HG03469 (cell line): Measurements from ENCODE around the gene PPP1R1C.
A peak's percentile ranks its signal among the peaks of the same experiment; 100 is the strongest.

Source experiments
- ATAC-seq: cut with Tn5 transposase; IDR thresholded peaks from one replicate; pipeline ENCODE4 v1.9.1; 2021; ENCODE audit warnings: mild to moderate bottlenecking, moderate library complexity, moderate number of reproducible peaks; ENCODE audit not compliant: unreplicated experiment

PPP1R1C gene

DNA sequence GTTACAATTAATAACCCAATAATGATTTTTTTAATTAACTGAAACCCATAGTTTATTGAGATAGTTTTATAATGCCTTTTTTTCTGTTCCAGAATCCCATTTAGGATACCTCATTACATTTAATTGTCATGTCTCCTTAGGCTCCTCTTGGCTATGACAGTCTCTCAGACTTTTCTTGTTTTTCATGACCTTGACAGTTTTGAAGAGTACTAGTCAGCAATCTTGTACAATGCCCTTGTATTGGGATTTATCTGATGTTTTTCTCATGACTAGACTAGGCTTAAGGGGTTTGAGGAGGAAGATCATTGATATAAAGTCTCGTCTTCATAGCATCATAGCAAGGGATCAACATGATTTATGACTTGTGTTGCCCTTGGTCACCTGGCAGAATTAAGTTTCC lies 72.4 kb downstream of the PPP1R1C start:
- ATAC-seq = no peak

DNA sequence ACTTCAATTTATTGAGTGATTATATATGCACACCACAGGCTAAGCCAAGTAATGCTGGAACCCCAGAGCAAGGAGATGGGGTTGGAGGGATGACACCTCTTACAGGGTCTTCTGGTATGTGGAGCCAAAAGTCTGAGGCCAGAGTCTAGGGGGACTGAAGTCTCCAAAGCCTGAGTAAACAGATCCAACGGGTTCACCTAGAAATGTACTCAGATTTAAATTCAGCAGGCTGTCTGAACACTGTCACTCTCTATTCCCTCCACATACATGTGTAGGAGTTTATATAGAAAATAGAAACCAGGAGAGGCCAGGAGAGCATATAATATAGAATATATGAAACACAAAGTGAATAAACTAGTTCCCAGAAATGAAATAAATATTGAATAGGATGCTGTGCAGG lies 76.1 kb downstream of the PPP1R1C start:
- ATAC-seq = no peak

DNA sequence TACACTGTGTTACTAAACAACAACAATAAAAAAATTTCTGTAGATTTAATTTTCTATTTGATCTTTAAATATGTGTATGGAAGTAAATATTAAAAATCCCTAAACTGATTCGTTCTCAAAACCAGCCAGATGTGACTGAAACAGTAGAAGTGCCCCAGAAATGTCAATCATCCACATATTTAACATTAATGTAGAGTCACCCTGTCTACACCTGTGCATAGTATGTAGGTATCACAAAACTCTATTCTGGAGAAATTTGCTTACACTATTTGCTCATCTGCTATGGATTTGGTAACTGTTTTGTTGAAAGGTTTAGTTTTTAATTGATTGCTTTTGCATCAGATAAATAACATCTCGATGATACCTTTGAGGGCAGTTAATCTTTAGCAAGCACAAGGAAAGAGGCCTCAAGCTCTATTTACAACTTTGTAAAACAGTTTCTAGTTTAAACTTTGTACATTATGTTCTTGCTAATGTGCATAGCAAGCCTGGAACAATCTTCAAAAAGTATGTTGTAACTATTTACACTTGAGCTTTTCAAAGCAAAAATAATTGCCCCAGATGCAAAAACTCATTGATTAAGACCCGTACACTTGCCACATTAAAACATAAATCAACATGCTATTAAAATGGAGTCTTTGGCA lies 76.8 kb downstream of the PPP1R1C start:
- no peak for ATAC-seq

DNA sequence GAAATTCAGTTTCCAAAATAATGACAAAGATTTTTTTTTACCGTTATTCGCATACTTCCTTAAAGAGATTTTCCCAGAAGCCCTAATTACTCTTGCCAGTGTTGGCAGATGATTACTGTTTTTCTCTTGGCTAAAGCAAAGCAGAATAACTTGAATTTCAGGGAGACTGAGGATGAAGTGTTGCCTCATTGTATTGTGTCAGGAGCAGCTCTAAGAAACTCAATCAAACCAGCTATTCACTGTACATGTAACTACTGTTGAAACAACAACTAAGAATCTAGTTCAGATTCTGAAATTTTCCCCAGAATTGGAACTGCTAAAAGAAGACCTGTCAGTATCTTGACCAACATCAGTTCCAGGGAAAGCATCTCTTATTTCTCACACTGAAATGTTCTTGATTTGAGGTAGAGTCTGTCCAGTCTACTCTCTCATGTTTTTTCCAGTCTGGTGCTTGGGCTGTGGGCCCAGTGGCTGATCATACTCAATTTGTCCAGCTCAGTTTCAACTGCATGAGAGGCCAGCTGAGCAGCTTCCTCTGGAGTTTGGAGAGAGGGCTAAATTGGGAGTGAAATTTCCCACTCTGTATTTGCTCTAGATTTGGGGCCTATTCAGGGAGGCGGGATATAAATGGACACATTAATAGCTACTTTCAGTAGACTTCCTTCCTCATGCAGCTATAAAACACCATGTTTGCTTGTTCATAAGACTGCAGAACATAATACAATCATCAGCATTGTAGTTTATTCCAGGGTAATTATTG lies 78.5 kb downstream of the PPP1R1C start:
- ATAC-seq = no peak

DNA sequence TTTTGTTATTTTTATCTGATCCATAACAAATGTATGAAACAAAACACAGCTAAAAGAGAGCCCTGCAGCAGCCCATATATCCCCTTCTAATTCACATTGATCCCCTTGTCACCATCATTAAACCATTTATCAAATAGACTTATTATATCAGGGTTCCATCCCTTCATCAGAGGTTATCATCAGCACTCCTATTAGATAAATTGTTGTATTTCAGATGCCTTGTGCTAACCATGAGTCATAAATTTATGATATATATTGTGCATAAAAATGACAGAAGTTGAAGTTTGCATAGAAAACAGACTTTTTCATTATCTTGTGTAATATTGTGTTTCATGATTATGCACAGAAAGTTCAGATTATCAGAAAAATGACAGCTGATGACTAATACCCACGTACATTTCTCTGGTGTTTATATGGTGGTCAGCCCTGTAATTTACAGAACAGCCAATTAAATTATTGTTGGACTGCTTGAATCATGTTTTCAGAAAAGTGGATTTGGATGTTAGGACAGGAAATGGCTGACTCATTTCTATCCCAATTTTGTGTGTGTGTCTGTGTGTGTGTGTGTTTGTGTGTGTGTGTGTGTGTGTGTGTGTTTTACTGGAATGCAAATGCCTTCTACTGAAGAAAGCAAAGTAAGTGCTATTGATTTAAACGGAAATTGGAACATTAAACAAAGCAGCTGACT lies 80.9 kb downstream of the PPP1R1C start:
- ATAC-seq = no peak

DNA sequence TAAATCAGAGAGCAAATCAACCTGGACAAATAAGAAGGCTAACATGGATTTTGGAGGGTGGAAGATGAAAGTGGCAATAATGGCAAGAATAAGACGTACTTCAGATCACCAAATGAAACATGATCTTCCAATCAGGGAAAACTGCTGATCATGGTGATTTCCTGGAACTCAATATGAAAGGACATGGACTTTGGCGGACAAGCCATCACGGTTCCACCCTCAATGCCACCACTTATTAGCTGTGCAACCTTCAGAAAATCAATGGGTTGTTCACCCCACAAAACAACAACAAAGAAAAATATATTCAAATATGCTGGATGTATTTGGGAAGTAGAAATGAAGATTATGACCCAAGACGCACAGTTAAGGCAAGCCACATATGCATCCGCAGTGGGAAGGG lies 81.7 kb downstream of the PPP1R1C start:
- no peak for ATAC-seq

DNA sequence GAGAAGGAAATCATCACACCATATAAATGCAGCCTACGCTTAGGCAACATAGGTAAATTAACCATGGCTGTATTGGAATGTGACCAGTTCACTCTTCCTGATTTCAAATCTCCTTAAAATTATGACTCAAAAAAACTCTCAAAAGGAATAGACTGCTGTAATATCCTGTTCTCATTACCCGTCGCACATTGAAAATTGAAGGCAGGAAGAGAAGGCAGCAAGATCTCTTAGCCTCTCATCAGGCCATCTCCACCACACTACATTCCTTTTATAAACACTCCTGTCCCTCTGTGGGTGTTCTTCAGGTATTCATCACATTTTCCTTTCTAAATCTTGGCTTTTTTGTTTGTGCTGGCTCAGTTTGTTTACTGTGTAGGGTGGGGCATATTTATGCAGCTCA lies 83.2 kb downstream of the PPP1R1C start:
- ATAC-seq = no peak

DNA sequence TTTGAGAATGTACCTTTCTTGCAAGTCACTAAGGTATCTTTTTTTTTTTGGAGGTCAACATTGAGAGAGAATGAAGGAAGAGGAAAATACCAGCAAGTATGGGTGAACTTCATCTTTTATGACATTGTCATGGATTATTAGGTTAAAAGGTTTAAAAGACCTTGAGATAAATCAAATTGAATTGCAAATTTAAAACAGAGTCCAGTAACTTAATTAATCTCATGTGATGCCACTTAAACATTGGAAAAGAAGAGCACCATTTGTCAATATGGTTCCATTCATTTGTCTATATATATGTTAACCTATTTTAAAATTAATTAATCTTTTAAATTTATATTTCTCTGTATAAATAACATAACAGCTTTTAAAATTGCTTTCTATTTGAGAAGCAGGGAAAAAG lies 83.8 kb downstream of the PPP1R1C start:
- ATAC-seq = no peak

DNA sequence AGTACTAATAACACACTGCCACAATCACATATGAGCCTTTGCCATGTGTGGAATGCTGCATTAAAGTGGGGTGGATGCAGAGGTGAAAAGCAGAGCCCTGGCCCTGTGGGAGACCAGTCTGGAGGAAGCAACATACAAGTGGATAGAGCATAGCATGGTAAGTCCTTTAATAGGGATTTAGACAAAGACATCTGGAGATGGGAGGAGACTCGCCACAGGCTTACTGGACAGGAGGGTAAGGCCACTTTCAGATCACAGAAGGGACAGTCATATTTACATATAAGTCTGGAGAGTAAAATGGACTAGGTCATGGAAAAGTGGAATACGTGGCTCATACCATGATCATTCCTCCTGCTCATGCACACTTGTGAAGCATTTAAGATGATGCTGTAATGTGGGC lies 84.3 kb downstream of the PPP1R1C start:
- ATAC-seq = no peak

DNA sequence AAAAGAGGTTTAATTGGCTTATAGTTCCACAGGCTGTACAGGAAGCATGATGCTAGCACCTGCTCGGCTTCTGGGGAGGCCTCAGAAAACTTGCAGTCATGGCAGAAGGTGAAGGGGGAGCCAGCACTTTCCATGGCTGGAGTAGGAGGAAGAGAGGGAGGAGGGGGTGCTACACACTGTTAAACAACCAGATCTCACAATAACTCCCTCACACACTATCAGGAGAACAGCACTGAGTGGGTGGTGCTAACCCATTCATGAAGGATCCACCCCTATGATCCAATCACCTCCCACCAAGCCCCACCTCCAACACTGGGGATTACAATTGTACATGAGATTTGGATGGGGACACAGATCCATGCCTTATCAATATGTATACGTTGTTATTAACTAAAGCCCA lies 85.1 kb downstream of the PPP1R1C start:
- ATAC-seq = no peak

DNA sequence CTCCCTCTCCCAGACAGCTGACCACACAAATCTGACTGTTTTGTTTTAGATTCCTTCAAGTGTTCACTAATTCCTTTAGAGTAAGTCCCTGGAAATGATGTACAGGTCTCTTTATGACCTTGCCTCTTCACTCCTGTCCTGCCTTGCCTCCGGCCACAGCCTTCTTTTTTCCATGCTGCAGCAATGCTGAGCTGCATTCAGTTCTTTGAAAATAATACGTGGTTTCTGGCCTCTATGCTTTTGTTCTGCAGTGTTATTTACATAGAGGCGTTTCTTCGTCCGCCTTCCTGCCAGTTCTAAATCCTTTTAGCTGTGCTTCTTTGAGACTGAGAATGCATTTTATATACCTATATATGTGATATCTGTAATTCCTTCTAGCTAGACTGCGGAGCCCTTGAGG lies 87.2 kb downstream of the PPP1R1C start:
- ATAC-seq = no peak

DNA sequence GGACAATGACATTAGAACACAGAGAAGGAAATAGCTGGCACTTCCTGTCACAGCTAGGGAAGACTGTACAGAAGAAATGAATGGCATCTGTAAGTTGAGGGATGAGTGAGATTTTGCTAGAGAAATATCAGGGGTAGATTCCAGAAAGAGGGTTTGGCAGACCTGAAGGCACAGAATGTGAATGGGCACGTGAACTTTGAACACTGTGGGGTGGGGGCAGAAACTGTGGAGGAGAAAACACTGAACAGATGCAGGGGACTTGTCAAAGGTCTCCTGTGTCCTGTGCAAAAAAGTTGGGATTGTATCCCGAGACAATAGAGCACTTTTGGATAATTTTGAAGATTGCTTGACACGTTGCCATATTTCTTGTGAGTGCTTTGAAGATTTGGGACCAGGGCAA lies 88.0 kb downstream of the PPP1R1C start:
- ATAC-seq = no peak

DNA sequence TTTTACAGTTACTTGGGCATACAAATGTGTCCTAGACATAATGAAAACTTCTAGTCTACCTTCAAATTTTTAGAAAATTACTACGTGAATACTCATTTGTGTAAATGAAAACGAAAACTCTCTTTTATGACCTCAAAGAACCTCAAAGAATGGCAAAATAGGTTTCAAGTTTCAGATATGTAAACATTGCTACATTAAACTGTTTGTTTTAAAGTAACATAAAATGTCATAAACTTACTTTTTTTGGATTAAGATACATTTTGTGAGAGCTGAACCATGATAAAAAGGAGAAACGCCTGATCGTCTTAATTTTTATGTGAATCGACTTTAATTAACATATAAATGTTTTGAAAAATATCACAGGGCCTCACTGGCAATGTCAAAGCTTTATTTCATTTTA lies 91.4 kb downstream of the PPP1R1C start:
- no peak for ATAC-seq

DNA sequence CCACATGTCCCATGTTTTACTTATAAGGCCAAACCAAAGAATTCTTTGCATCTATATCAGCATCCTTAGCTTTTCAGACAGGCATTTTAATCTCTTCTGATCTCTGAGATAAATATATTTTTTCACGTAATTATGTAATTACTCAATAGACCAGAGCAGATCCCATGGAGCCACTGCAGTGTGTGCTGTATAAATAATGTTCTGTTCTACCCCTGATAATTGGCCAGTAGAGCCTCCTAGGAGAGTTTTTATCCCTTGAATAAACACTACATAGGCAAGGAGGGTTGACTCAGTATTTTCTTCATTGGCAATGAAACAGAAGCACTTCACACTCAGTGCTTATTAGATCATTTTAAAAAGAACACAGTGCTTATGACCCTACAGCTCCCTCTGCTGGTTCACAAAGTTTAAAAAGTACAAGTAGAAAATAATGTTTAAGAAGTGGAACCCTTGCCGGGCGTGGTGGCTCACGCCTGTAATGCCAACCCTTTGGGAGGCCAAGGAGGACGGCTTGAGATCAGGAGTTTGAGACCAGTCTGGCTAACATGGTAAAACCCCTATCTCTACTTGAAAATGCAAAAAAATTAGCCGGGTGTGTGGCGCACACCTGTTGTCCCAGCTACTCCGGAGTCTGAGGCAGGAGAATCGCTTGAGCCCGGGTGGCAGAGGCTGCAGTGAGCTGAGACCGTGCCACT lies 91.9 kb downstream of the PPP1R1C start:
- ATAC-seq = peak; percentile 58

DNA sequence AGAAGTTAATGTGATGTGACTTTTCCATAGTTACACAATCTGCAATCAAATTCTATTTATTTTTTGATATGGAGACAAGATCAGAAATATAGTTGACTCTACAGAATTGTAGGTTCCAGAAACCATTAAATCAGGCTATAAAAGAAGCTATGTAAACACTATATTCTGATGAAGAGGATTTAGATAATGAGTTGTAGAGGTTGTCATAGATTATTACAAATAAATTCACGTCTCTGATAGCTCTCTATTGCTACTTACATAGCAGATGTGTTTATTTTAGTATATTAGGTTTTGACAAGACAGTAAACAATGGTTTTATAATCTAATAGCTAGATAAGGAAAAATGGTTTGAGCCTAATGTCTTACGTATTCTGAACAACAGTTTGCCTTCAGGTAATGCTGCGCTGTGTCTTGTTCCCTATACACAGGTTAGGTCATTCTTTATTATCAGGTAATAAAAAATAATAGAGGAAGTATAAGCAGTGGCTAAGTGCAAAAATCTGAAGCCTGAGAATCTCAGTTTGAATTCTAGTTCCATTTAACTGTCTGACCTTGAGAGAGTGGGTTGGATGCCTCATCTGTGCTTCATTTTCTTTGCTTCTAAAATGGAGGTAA lies 93.4 kb downstream of the PPP1R1C start:
- no peak for ATAC-seq

DNA sequence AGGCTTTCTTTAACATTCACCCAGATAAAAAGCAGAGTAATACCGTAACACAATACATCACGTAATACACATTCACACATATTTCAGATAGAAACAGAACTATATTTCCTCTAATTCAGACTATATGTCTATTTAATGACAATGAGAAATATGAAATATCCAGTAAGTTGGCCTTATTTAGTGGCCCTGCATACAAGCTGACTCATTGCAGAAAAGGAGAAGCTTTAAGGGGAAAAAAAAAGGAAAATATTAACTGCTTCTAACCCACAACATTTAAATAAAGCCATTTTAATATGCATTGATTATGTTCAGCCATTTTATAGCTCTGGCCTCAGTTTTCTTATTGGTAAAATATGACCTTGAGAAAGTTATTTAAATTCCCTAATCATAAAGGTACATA lies 94.8 kb downstream of the PPP1R1C start:
- no peak for ATAC-seq

DNA sequence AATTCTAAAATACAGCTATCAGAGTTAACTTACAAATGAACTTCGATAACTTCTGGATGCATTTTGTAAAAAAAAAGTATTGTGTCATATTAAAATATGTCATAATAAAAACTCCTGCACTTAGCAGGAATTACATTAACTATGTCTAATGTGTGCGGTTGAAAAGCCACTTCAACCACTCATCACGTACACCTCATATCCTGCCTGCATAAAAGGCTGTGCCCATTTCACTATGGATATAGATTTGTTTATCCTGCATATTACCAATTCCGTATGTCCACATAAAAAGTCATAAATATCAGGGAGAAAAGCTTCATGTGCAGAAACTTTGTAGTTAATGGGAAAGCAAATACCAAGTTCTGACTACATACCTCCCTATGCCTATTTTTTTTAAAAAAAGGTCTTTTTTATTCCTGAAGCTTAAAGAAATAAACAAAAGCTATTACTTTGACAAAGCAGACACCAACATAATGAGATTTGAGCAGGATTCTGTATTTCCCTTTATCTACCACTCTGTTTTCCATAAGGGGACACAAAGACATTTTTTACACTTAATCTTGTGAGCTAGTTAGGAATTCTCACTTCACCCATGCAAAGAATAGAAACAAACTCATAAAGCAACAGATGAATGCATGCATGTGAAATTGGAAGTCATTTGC lies 96.1 kb downstream of the PPP1R1C start:
- ATAC-seq = no peak

DNA sequence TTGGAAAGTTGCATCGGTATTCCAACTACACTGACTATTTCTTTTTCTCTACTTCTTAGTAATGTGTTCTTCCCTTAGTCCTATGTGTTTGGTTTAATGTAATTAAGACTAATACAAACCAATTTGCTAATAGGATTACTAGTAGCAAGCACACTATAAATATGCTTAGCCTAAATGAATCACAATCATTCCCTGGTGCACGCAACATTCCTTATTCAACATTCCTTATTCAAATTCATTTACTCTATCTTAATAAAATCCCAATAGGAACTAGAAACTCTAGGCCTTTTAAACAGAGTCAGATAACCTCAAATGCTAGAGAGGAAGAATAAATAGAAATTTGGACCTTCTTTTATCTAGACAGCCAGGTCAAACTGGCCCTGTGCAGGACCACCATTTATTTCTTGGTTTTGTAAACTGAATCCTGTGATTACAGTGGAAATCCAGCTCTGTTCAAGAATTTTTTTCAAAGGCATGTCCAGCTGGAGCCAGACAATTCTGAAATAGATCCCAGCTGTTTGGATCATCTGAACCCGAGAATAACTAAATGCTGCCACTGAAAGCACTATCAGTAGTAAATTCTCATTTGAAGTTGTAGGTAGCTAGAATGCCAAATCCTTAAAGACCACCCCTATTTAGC lies 103.1 kb downstream of the PPP1R1C start:
- no peak for ATAC-seq

DNA sequence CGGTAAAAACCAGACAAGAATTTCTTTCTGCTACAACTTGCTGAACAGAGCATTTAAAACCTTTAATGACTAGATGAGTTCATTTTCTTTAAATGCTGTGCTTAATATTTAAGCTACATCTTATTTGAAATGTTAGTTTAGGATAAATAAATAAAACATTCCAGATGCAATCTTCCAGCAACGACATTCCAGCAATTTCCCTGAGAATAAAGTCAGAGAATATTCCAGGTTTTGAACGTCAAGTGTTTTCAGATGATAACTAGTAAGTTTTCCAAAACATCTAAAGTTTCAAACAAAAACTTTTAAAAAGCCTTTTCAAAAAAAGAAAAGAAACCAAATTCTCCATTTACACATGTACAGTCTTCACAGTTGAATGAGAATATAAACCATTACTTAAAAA lies 104.8 kb downstream of the PPP1R1C start:
- ATAC-seq = no peak

DNA sequence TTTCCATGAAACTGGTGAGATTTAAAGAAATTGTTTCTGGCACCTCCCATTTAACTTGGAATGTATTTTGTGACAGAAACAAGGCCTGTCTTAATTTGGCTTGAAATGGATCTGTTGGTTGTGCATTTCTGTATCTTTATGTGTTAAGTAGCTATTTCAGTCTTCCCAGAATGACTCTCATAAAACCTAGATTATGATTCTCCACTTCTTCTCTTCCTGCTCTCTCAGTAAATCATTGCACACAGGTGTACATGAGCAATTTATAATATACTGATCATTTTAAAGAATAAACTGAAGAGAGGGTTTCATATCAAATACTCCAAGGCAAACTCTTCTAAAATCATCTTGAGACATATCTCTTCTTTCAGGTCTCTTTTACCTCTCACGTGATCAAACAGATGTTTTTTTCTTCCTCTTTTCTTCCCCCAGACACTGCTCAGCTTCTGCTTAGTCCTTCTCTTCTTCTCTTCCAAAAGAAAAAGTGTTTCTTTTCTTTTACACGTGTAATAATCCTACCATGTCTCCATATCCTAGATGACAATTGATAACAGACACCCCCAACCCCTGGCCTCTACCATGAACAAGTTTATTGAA lies 112.0 kb downstream of the PPP1R1C start:
- ATAC-seq = no peak
